OCI-LY3 (cell line): ENCODE results near the gene GABRR2.
"Not testable (repeated sequence)": the region's sequence is repeated elsewhere in the genome, so short reads cannot be mapped to it uniquely, and the experiment has no call there.

Experiments used
- H2AFZ ChIP-seq: fragments of 200-600, 300-600 bp; shearing (Covaris generic); 2 replicates; pipeline ENCODE4 v1.6.0; 2014; ENCODE audit warnings: antibody characterized with exemption, low read depth, low read length
- H3K27ac ChIP-seq: fragments of 200-600, 300-600 bp; sonication (generic); 2 replicates; pipeline ENCODE4 v1.5.1; 2014; ENCODE audit warnings: mild to moderate bottlenecking, low read length, moderate library complexity, mixed read lengths
- H3K27me3 ChIP-seq: fragments of 200-600, 300-600 bp; sonication (generic); 2 replicates; pipeline ENCODE4 v1.6.1; 2014; ENCODE audit warnings: low read depth, low read length, mixed read lengths
- H3K36me3 ChIP-seq: fragments of 200-600, 300-600 bp; sonication (generic); replicated peaks from 2 replicates; pipeline ENCODE3; 2014; ENCODE audit warnings: low read depth, low read length, mixed read lengths
- H3K4me1 ChIP-seq: fragments of 300-600, 200-600 bp; sonication (generic); 2 replicates; pipeline ENCODE4 v1.6.1; 2014; ENCODE audit warnings: low read length, mixed read lengths
- H3K4me2 ChIP-seq: fragments of 200-600, 300-600 bp; sonication (generic); 2 replicates; pipeline ENCODE4 v1.6.1; 2014; ENCODE audit warnings: low read length, mixed read lengths
- H3K4me3 ChIP-seq: fragments of 300-600, 200-600 bp; sonication (generic); 2 replicates; pipeline ENCODE4 v1.5.1; 2014; ENCODE audit warnings: antibody characterized with exemption, mild to moderate bottlenecking, low read length, moderate library complexity
- H3K79me2 ChIP-seq: fragments of 300-600, 200-600 bp; shearing (Covaris generic); 2 replicates; pipeline ENCODE4 v1.6.1; 2014; ENCODE audit warnings: mild to moderate bottlenecking, low read length, mixed read lengths
- H3K9ac ChIP-seq: fragments of 300-600, 200-600 bp; shearing (Covaris generic); 2 replicates; pipeline ENCODE4 v1.6.0; 2014; ENCODE audit warnings: mild to moderate bottlenecking, low read length, moderate library complexity
- H3K9me3 ChIP-seq: fragments of 200-600, 300-600 bp; shearing (Covaris generic); 2 replicates; pipeline ENCODE4 v1.6.1; 2014; ENCODE audit warnings: low read length, mixed read lengths; ENCODE audit not compliant: insufficient read depth
- H4K20me1 ChIP-seq: fragments of 200-600, 300-600 bp; sonication (generic); 2 replicates; pipeline ENCODE4 v1.6.1; 2016; ENCODE audit warnings: low read length, mixed read lengths; ENCODE audit not compliant: insufficient read depth
- EZH2phosphoT487 ChIP-seq: fragments of 200-600 bp; shearing (Covaris generic); IDR thresholded peaks from 2 replicates; pipeline ENCODE4 v1.6.1; 2018; ENCODE audit warnings: antibody characterized with exemption, mixed run types, low read depth
- TF ChIP-seq, protein P1 (sequence below): fragments of 200-600, 300-600 bp; sonication (generic); IDR thresholded peaks from 2 replicates; pipeline ENCODE4 v1.5.1; 2014; ENCODE audit warnings: antibody characterized with exemption, low read length, low read depth

Gene GABRR2

DNA sequence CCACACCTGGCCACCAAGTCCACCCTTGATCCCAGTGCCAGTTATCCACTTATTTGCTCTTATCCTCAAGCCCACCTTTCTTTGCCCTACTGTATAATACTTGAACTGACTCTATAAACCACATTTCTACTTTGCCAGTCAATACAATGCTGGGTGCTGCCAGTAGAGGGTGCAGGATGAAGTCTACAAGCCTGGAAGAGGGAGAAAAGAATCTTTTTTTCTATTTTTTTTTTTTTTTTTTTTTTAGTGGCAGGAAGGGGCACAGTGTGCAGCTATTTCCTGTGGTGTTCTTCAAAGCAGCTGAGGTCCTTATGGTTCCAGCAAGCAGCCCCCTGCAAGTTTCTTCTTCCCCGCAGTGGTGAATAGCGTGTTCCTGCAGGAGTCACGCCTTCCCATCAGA is 75.8 kb downstream of the GABRR2 start:
- Histone ChIP-seq H3K4me1 (0 out of 2 replicates have a peak, but pooled peaks cover 4% of the 10 kb centered on the region), H3K36me3 (no peaks in the 10 kb centered on the region), H3K4me3 (no peak overlapping the region), H3K9ac (no peak overlapping the region), H3K27ac (no peak overlapping the region), H3K27me3 (no peaks in the 10 kb centered on the region), H3K4me2 (no peak overlapping the region), H2AFZ (no peak overlapping the region), H3K9me3 (no peaks in the 10 kb centered on the region), H3K79me2 (no peaks in the 10 kb centered on the region), H4K20me1 (no peaks in the 10 kb centered on the region)
- TF ChIP-seq, protein P1, sequence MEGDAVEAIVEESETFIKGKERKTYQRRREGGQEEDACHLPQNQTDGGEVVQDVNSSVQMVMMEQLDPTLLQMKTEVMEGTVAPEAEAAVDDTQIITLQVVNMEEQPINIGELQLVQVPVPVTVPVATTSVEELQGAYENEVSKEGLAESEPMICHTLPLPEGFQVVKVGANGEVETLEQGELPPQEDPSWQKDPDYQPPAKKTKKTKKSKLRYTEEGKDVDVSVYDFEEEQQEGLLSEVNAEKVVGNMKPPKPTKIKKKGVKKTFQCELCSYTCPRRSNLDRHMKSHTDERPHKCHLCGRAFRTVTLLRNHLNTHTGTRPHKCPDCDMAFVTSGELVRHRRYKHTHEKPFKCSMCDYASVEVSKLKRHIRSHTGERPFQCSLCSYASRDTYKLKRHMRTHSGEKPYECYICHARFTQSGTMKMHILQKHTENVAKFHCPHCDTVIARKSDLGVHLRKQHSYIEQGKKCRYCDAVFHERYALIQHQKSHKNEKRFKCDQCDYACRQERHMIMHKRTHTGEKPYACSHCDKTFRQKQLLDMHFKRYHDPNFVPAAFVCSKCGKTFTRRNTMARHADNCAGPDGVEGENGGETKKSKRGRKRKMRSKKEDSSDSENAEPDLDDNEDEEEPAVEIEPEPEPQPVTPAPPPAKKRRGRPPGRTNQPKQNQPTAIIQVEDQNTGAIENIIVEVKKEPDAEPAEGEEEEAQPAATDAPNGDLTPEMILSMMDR: no peak

DNA sequence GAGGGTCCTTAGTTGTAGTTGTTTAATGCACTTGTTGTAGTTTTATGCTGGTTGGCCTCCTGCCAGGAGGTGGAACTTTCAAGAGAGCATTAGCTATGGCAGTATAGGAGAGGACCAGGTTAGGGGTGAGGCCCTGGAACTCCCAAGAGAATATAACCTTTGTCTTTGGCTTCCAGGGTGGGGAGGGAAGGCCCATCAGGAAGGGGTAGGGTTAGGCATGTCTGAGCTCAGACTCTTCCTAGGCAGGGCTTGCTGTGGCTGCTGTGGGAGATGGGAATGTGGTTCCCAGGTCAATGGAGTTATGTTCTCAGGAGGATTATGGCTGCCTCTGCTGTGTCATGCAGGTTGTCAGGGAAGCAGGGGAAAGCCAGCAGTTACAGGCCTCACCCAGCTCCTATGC is 77.9 kb downstream of the GABRR2 start:
- H3K4me2 ChIP-seq: no peak overlapping the region
- H3K36me3 ChIP-seq: no peaks in the 10 kb centered on the region
- no peaks in the 10 kb centered on the region for H3K27me3 ChIP-seq
- no peak overlapping the region for H2AFZ ChIP-seq
- H3K79me2 ChIP-seq: no peaks in the 10 kb centered on the region
- H3K27ac ChIP-seq: no peak overlapping the region
- H3K4me3 ChIP-seq: no peak overlapping the region
- H4K20me1 ChIP-seq: no peaks in the 10 kb centered on the region
- no peak for TF ChIP-seq EZH2phosphoT487
- TF ChIP-seq, protein P1: no peak
- no peaks in the 10 kb centered on the region for H3K9me3 ChIP-seq
- no peaks in the 10 kb centered on the region for H3K4me1 ChIP-seq
- H3K9ac ChIP-seq: no peak overlapping the region

DNA sequence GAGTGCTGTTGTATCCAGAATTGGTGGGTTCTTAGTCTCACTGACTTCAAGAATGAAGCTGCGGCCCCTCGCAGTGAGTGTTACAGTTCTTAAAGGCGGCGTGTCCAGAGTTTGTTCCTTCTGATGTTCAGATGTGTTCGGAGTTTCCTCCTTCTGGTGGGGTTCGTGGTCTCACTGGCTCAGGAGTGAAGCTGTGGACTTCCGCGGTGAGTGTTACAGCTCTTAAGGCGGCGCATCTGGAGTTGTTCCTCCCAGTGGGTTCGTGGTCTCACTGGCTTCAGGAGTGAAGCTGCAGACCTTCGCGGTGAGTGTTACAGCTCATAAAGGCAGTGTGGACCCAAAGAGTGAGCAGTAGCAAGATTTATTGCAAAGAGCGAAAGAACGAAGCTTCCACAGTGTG is 81.5 kb downstream of the GABRR2 start:
- not testable (repeated sequence) for H2AFZ ChIP-seq, H3K79me2 ChIP-seq, H3K9ac ChIP-seq, H3K4me2 ChIP-seq, H4K20me1 ChIP-seq, H3K4me1 ChIP-seq, H3K4me3 ChIP-seq, H3K36me3 ChIP-seq, H3K9me3 ChIP-seq, H3K27me3 ChIP-seq, H3K27ac ChIP-seq

DNA sequence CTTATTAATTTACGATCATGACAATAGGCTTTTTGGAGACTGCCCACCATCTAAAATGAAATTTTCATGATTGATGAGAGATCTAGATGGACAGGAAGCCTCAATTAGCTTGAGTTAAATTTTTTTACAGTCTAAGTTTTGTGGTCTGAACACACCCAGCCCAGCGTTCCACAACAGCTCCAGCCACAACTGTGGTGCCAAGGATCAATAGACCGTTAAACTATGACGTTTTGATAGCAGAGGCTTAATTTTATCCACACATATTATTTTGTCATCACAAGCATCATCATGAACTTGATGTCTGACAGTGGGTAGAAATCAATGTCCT is 92.4 kb downstream of the GABRR2 start:
- no peaks in the 10 kb centered on the region for H3K36me3 ChIP-seq
- no peak overlapping the region for H3K4me3 ChIP-seq
- H3K4me1 ChIP-seq: no peaks in the 10 kb centered on the region
- no peak overlapping the region for H3K4me2 ChIP-seq
- no peaks in the 10 kb centered on the region for H4K20me1 ChIP-seq
- TF ChIP-seq, protein P1: no peak
- no peak for TF ChIP-seq EZH2phosphoT487
- no peak overlapping the region for H3K9ac ChIP-seq
- no peak overlapping the region for H2AFZ ChIP-seq
- no peaks in the 10 kb centered on the region for H3K9me3 ChIP-seq
- no peaks in the 10 kb centered on the region for H3K79me2 ChIP-seq
- H3K27ac ChIP-seq: no peak overlapping the region
- no peaks in the 10 kb centered on the region for H3K27me3 ChIP-seq
